ENCODE measurements around the gene MLLT10.

The MLLT10 gene

GRCh38 chr10:21740989-21741388 lies 207.0 kb downstream of the MLLT10 start:
- DNase-seq (ENCODE audit: low spot score) = peak; percentile 64

- DNase-seq (ENCODE audit: low spot score) = no peak
Observed at GRCh38 chr10:21742740-21743412, 208.8 kb downstream of the MLLT10 start.

- DNase-seq (ENCODE audit: low spot score) = no peak
Observed at GRCh38 chr10:21744223-21744622, 210.2 kb downstream of the MLLT10 start.

- DNase-seq (ENCODE audit: low spot score) = peak; percentile 21
Observed at GRCh38 chr10:21746118-21746517, 212.1 kb downstream of the MLLT10 start.

GRCh38 chr10:21747809-21748208 lies 213.8 kb downstream of the MLLT10 start:
- DNase-seq (ENCODE audit: low spot score) = no peak

- no peak for DNase-seq (ENCODE audit: low spot score)
Observed at GRCh38 chr10:21749788-21750187, 215.8 kb downstream of the MLLT10 start.

- no peak for DNase-seq (ENCODE audit: low spot score)
Observed at GRCh38 chr10:21750424-21750823, 216.4 kb downstream of the MLLT10 start.

GRCh38 chr10:21751341-21752310 lies 217.6 kb downstream of the MLLT10 start:
- no peak for DNase-seq (ENCODE audit: low spot score)

- DNase-seq (ENCODE audit: low spot score) = no peak
Observed at GRCh38 chr10:21753497-21754270, 219.7 kb downstream of the MLLT10 start.

GRCh38 chr10:21754410-21755011 lies 220.5 kb downstream of the MLLT10 start:
- DNase-seq (ENCODE audit: low spot score) = no peak

- no peak for DNase-seq (ENCODE audit: low spot score)
Observed at GRCh38 chr10:21756707-21757106, 222.7 kb downstream of the MLLT10 start.

GRCh38 chr10:21757185-21757901 lies 223.3 kb downstream of the MLLT10 start:
- DNase-seq (ENCODE audit: low spot score) = no peak

- no peak for DNase-seq (ENCODE audit: low spot score)
Observed at GRCh38 chr10:21758239-21758638, 224.2 kb downstream of the MLLT10 start.

- no peak for DNase-seq (ENCODE audit: low spot score)
Observed at GRCh38 chr10:21758696-21759095, 224.7 kb downstream of the MLLT10 start.

- DNase-seq (ENCODE audit: low spot score) = no peak
Observed at GRCh38 chr10:21759232-21759631, 225.2 kb downstream of the MLLT10 start.

- DNase-seq (ENCODE audit: low spot score) = no peak
Observed at GRCh38 chr10:21760332-21760731, 226.3 kb downstream of the MLLT10 start.

- DNase-seq (ENCODE audit: low spot score) = peak; percentile 54
Observed at GRCh38 chr10:21764466-21765189, 230.6 kb downstream of the MLLT10 start.

GRCh38 chr10:21769041-21769440 lies 235.0 kb downstream of the MLLT10 start:
- no peak for DNase-seq (ENCODE audit: low spot score)

GRCh38 chr10:21771219-21771618 lies 237.2 kb downstream of the MLLT10 start:
- DNase-seq (ENCODE audit: low spot score) = no peak

- no peak for DNase-seq (ENCODE audit: low spot score)
Observed at GRCh38 chr10:21776883-21777282, 242.9 kb downstream of the MLLT10 start.

GRCh38 chr10:21791276-21791675 lies 257.2 kb downstream of the MLLT10 start:
- DNase-seq (ENCODE audit: low spot score) = no peak
